T-helper 2 cell treated with Interferon-gamma antibody and Interleukin-4, amounts not matched to agents 5 μg/mL and 100 μg/mL, for 36 hours (primary cell): ENCODE results near the gene NOTCH1.

Source experiments
- DNase-seq: peaks from one replicate; pipeline ENCODE4 v3.0.0; 2021; ENCODE audit warnings: low spot score
- H3K27ac Mint-ChIP-seq: one replicate; pipeline ENCODE4 v1.8.0; 2021; ENCODE audit warnings: mild to moderate bottlenecking, mixed read lengths
- H3K27me3 Mint-ChIP-seq: one replicate; pipeline ENCODE4 v1.8.0; 2021; ENCODE audit warnings: low read depth, mixed read lengths
- H3K36me3 Mint-ChIP-seq: one replicate; pipeline ENCODE4 v1.8.0; 2021; ENCODE audit warnings: low read depth, mixed read lengths
- H3K4me1 Mint-ChIP-seq: one replicate; pipeline ENCODE4 v1.8.0; 2021; ENCODE audit warnings: low read depth, mixed read lengths
- H3K4me3 Mint-ChIP-seq: one replicate; pipeline ENCODE4 v1.8.0; 2022; ENCODE audit warnings: mild to moderate bottlenecking, moderate library complexity, mixed read lengths
- H3K9me3 Mint-ChIP-seq: one replicate; pipeline ENCODE4 v1.8.0; 2021; ENCODE audit warnings: mixed read lengths

NOTCH1 gene

DNA sequence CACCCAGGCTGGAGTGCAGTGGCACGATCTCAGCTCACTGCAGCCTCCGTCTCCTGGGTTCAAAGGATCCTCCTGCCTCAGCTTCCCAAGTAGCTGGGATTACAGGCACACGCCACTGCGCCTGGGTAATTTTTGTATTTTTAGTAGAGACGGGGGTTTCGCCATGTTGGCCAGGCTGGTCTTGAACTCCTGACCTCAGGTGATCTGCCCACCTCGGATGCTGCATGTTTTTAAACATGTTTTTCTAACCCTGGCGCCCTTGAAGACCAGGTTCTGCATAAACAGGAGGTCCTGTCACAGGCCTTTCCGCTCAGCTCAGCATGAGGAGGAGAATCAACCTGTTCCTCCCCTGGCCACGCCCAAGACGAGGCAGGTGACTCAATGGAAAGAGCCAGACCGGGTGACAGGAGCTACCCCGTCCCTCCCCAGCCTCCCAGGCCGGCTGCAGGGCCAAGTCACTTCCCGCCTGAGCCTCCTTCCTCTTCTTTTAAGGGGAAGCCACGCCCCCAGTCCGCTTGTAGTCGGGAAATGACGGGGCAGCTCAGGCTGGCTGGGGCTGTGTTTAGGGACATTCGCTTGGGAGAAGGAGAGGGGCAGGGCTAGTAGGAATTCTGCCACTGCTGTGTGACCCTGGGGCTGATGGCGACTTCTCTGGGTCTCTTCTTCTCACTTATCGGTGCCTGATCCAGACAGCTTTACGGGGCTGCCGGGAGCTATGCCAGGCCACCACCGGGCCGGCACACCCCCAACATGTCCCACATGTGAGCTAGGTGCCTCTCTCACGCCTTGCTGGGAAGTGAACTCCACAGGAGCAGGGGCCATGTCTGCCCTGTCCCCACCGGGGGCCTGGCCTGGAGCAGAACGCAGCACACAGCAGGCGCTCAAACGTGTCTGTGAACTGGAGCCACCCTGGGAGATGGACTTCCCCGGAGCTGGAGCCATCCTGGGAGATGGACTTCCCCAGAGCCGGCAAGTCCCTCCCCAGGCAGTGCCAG lies 6.1 kb downstream of the NOTCH1 start:
- H3K9me3 Mint-ChIP-seq: no peaks in the 10 kb centered on the region
- peak overlapping the region; percentile 94 for H3K4me3 Mint-ChIP-seq
- H3K36me3 Mint-ChIP-seq: peaks cover 34% of the 10 kb centered on the region
- DNase-seq: peak; percentile 94
- H3K27me3 Mint-ChIP-seq: no peaks in the 10 kb centered on the region
- peaks cover 38% of the 10 kb centered on the region for H3K4me1 Mint-ChIP-seq
- peak overlapping the region; percentile 100 for H3K27ac Mint-ChIP-seq

DNA sequence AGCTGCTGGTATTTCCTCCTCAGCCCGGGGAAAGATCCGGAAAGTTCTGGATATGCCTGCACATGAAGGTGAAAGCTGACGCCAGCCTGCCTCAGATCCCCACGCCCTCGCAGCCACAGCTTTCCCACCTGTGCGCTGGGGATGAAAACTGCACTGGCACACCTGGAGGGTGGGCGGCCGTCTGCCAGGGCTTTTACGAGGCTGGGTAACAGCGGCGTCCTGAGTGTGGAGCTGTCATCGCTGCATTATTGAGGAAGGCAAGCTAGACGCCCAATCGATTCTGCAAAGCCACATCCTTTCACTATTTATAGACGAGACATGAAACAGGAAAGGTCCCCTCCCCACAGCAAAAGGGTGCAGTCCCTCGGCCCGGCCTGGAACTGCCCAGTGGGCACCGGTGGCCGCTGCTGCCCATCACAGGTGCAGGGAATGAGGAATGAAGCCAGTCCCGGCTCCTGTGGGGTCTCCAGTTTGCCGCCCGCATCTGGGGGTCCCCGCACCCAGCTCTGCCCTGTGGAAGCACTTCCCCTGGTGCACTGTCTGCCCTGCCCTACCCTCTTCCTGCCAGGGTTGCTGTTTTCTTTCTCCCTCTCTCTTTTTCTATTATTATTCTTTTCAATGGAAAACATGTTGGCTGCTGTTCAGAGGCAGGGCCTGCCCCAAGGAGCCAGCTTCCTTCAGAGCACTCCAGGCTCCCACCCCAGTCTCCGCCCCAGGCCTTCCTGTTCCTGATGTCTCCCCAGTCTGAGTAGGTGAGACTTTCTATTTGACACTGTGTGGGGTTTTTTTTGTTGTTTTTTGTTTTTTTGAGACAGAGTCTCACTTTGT lies 7.0 kb downstream of the NOTCH1 start:
- Mint-ChIP-seq H3K9me3 (no peaks in the 10 kb centered on the region), H3K4me3 (peak overlapping the region; percentile 94), H3K36me3 (peaks cover 37% of the 10 kb centered on the region), H3K27ac (peak overlapping the region; percentile 100), H3K27me3 (no peaks in the 10 kb centered on the region), H3K4me1 (peaks cover 46% of the 10 kb centered on the region)
- peak; percentile 74 for DNase-seq

DNA sequence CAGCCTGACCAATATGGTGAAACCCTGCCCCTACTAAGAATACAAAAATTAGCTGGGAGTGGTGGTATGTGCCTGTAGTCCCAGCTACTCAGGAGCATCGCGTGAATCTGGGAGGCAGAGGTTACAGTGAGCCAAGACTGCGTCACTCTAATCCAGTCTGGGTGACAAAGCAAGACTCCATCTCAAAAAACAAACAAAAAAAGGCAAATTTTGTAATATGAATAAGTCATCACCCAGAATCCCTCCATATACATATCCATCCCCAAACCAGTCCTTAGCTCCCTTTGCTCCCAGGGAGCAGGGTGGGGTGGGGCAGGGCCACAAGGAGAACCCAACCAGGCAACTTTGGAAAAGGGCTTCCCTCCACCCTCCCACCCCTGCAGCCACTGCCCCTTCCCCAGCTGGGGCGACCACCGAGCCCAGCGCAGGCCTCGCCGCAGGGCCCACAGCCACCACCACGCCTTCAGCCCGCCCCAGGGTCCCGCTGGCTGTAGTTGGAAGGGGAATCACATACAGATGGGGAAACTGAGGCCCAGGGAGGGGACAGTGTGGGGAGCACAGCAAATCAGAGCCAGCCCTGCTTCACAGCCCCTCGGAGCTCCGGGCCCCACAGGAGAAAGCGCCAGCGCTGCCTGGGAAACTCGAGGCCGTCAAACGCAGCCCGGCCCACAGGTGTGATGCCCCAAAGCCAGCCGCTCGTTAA lies 7.8 kb downstream of the NOTCH1 start:
- Mint-ChIP-seq H3K4me1 (peaks cover 50% of the 10 kb centered on the region), H3K27ac (peak overlapping the region; percentile 100), H3K27me3 (no peaks in the 10 kb centered on the region), H3K9me3 (no peaks in the 10 kb centered on the region), H3K36me3 (peaks cover 34% of the 10 kb centered on the region), H3K4me3 (peak overlapping the region; percentile 94)
- DNase-seq: no peak

- Mint-ChIP-seq H3K27me3 (no peaks in the 10 kb centered on the region), H3K36me3 (peaks cover 31% of the 10 kb centered on the region)
Observed at GRCh38 chr9:136537411-136537810, 8.4 kb downstream of the NOTCH1 start.

GRCh38 chr9:136536721-136537241 lies 9.1 kb downstream of the NOTCH1 start:
- peaks cover 30% of the 10 kb centered on the region for H3K36me3 Mint-ChIP-seq
- H3K4me3 Mint-ChIP-seq: peak overlapping the region; percentile 43
- peaks cover 52% of the 10 kb centered on the region for H3K4me1 Mint-ChIP-seq
- H3K9me3 Mint-ChIP-seq: no peaks in the 10 kb centered on the region
- peak overlapping the region; percentile 67 for H3K27ac Mint-ChIP-seq
- no peak for DNase-seq
- no peaks in the 10 kb centered on the region for H3K27me3 Mint-ChIP-seq

More at GRCh38 chr9:136537411-136537810, 8.4 kb downstream of the NOTCH1 start:
- H3K9me3 Mint-ChIP-seq: no peaks in the 10 kb centered on the region
- peak overlapping the region; percentile 67 for H3K27ac Mint-ChIP-seq
- no peak for DNase-seq
- H3K4me3 Mint-ChIP-seq: peak overlapping the region; percentile 43
- peaks cover 49% of the 10 kb centered on the region for H3K4me1 Mint-ChIP-seq

- peaks cover 53% of the 10 kb centered on the region for H3K4me1 Mint-ChIP-seq
- H3K27ac Mint-ChIP-seq: no peak overlapping the region
- DNase-seq: no peak
- H3K36me3 Mint-ChIP-seq: peaks cover 29% of the 10 kb centered on the region
- H3K27me3 Mint-ChIP-seq: no peaks in the 10 kb centered on the region
- no peaks in the 10 kb centered on the region for H3K9me3 Mint-ChIP-seq
- no peak overlapping the region for H3K4me3 Mint-ChIP-seq
Observed at GRCh38 chr9:136536051-136536720, 9.7 kb downstream of the NOTCH1 start.

- no peak overlapping the region for H3K27ac Mint-ChIP-seq
- DNase-seq: no peak
- no peak overlapping the region for H3K4me3 Mint-ChIP-seq
- H3K9me3 Mint-ChIP-seq: no peaks in the 10 kb centered on the region
- H3K27me3 Mint-ChIP-seq: no peaks in the 10 kb centered on the region
- H3K4me1 Mint-ChIP-seq: peaks cover 46% of the 10 kb centered on the region
- H3K36me3 Mint-ChIP-seq: peaks cover 22% of the 10 kb centered on the region
Observed at GRCh38 chr9:136535070-136535469, 10.8 kb downstream of the NOTCH1 start.

GRCh38 chr9:136534366-136534765 lies 11.5 kb downstream of the NOTCH1 start:
- Mint-ChIP-seq H3K27me3 (no peaks in the 10 kb centered on the region), H3K4me1 (peaks cover 40% of the 10 kb centered on the region), H3K36me3 (peaks cover 20% of the 10 kb centered on the region), H3K4me3 (peak overlapping the region; percentile 77), H3K9me3 (no peaks in the 10 kb centered on the region), H3K27ac (peak overlapping the region; percentile 95)
- DNase-seq: no peak

DNA sequence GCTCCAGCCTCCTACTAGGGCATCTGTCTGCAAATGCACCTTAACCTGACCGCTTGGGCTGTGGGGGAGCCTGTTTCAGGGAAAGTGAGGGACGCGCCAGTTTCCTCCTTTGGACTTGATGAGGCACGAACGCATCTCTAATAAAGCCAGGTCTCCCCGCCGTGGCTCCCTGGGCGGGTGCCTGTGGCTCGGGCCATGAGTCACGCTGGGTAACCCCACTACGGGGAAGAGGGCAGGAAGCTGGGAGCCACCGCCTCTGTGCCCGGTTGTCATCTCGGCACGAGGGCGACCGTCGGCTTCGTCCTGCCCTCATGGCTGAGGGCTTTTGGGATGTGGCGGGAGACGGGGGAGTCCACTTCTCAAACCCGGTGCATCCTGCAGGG lies 12.1 kb downstream of the NOTCH1 start:
- Mint-ChIP-seq H3K9me3 (no peaks in the 10 kb centered on the region), H3K36me3 (peaks cover 17% of the 10 kb centered on the region), H3K4me3 (peak overlapping the region; percentile 77), H3K27ac (peak overlapping the region; percentile 95), H3K27me3 (no peaks in the 10 kb centered on the region), H3K4me1 (peaks cover 34% of the 10 kb centered on the region)
- DNase-seq: peak; percentile 84

DNA sequence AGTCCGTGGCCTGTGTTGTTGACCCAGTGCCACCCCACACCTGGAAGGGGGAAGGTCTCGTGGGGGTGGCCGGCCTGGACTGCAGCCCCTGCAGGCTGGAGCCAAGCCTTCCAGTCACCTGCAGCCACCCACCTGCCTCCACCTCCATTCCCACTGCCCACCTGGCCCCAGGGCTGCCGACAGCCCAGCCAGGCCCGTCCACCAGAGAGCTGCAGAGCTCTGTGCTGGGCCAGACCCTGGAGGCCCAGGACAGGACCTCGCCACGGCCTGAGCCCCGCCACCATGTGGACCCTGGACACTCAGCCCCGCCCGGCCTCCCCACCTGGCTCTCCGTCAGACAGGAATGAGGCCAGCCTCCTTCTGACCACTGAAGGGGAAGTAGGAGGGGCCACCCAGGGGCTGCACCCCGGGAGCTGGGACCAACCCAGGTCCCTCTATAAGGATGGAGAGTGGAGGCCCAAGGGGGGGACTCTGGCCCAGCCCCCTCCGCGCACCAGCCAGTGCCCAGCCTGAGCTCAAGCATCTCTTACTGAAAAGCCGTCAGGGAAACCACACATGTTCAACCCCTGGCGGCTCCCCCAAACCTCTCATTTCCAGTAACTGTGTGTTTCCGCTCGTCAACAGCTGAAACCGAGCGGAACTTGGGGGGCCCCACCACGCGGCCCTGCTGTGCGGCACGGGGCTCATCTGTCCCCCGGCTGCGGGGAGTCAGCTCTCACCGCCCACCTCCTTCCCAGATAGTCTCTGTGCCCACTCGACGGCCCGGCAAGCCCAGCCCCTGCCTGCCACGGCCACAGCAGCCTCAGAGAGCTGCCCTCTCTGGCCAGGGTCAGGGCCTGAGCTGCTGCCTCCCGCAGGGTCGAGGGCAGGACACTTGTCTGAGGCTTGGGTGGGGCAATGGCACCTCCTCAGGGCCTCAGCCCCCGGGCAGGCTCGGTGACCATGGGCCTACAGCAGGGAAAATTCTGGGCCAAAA lies 12.8 kb downstream of the NOTCH1 start:
- peak overlapping the region; percentile 95 for H3K27ac Mint-ChIP-seq
- H3K4me3 Mint-ChIP-seq: peak overlapping the region; percentile 77
- peak; percentile 84 for DNase-seq
- peaks cover 14% of the 10 kb centered on the region for H3K36me3 Mint-ChIP-seq
- H3K9me3 Mint-ChIP-seq: no peaks in the 10 kb centered on the region
- no peaks in the 10 kb centered on the region for H3K27me3 Mint-ChIP-seq
- peaks cover 29% of the 10 kb centered on the region for H3K4me1 Mint-ChIP-seq

DNA sequence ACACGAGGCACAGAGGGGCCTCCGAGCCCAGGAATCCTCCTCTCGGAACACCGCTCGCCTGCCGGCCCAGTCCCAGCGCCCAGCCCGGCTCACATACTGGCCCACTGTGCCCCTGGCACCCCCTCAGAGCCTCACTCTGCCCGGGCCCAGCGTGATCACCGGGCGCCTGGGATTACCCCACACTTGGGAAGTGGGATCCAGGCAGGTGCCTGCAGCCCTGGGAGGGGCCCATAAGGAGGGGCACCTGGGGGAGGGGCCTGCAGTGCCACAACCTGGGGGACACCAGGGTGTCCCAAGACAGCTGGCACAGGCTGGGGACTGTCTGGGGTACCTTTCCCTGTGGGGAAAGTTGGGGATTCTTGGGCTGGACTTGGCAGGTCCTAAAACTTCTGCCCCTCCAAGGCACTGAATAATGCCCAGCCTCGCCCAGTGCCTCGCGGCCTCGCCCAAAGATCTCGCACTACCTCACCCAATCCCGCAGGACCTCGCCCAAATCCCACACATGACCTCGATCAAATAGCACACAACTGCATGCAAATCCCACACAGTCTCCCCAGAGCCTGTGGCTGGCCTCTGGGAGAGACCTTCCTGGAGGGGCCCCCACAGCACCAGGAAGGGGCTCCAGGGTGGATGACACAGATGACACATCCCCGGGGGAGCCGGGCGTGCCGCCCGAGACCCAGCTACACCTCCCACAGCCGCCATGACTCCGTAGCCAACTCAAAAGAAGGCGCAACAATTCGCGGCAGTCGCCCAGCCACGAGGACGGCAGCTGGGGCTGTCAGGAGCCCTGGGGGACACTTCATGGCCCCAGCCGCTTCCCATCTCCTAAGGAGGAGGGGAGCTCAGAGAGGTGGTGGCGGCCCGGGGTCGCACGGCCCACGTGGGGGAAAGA lies 13.7 kb downstream of the NOTCH1 start:
- peaks cover 29% of the 10 kb centered on the region for H3K4me1 Mint-ChIP-seq
- no peaks in the 10 kb centered on the region for H3K9me3 Mint-ChIP-seq
- H3K4me3 Mint-ChIP-seq: peak overlapping the region; percentile 71
- peaks cover 13% of the 10 kb centered on the region for H3K36me3 Mint-ChIP-seq
- no peaks in the 10 kb centered on the region for H3K27me3 Mint-ChIP-seq
- DNase-seq: no peak
- H3K27ac Mint-ChIP-seq: peak overlapping the region; percentile 95
